Measurements from ENCODE around the gene CBX8. TPM values are rescaled to one million over a fixed set of nuclear protein-coding genes. Genes with fewer than 3 reads are reported as not detected.
A peak's percentile ranks its signal among the peaks of the same experiment; 100 is the strongest.

Gene CBX8
- total and polyA plus RNA-seq, 2 of the 13 experiments (the other 11 are each of a cell fraction or from before 2014, with no cell fraction given) = 0.34 to 12.6 TPM

- TF ChIP-seq ZNF44 (CRISPR knock-in tag; IDR thresholded peaks at IDR 0.05) (0 out of 2 replicates have a peak, but pooled peaks have one; percentile 78), NR2F2 (IDR thresholded peaks at IDR 0.05; ENCODE audit: borderline replicate concordance, low read depth) (no peak), ZNF710 (CRISPR knock-in tag; IDR thresholded peaks at IDR 0.05; ENCODE audit: borderline replicate concordance) (no peak; the same call in 1 of the 2 replicates), ZFY (CRISPR knock-in tag; IDR thresholded peaks at IDR 0.05) (0 out of 2 replicates have a peak, but pooled peaks have one; percentile 34), ETV5 (CRISPR knock-in tag; IDR thresholded peaks at IDR 0.05; ENCODE audit: borderline replicate concordance) (no peak; the same call in 1 of the 2 replicates), ZNF574 (CRISPR knock-in tag; IDR thresholded peaks at IDR 0.05) (peak; percentile 34; the same call in 1 of the 2 replicates), ONECUT2 (CRISPR knock-in tag; IDR thresholded peaks at IDR 0.05) (no peak), HDAC6 (IDR thresholded peaks at IDR 0.05; ENCODE audit: low read depth, low read length) (no peak), ZNF83 (CRISPR knock-in tag; IDR thresholded peaks at IDR 0.05; ENCODE audit: borderline replicate concordance) (peak; percentile 65; the same call in 1 of the 2 replicates), KMT2B (CRISPR knock-in tag; IDR thresholded peaks at IDR 0.05) (0 out of 2 replicates have a peak, but pooled peaks have one; percentile 23), HNRNPUL1 (IDR thresholded peaks at IDR 0.05; ENCODE audit: low read depth, low read length) (no peak), IKZF4 (CRISPR knock-in tag; IDR thresholded peaks at IDR 0.05; ENCODE audit: borderline replicate concordance, low read depth, not compliant biosample characterization) (no peak), ELF3 (CRISPR knock-in tag; IDR thresholded peaks at IDR 0.05) (peak; percentile 49; the same call in 1 of the 2 replicates), NONO (IDR thresholded peaks at IDR 0.05) (no peak), NONO (CRISPR knock-in tag; conservative IDR thresholded peaks at IDR 0.05) (no peak), FOXA3 (CRISPR knock-in tag; IDR thresholded peaks at IDR 0.05) (peak; percentile 28; the same call in 1 of the 2 replicates), ZNF281 (CRISPR knock-in tag; IDR thresholded peaks at IDR 0.05; ENCODE audit: borderline replicate concordance) (no peak), RAD21 (CRISPR knock-in tag; IDR thresholded peaks at IDR 0.05) (no peak; the same call in none of the 2 replicates), ZNF382 (CRISPR knock-in tag; IDR thresholded peaks at IDR 0.05; ENCODE audit: borderline replicate concordance) (no peak), ZSCAN9 (CRISPR knock-in tag; IDR thresholded peaks at IDR 0.05; ENCODE audit: borderline replicate concordance) (no peak), SKI (IDR thresholded peaks at IDR 0.05; ENCODE audit: partially characterized antibody) (no peak), ZNF510 (CRISPR knock-in tag; IDR thresholded peaks at IDR 0.05; ENCODE audit: low read depth) (0 out of 2 replicates have a peak, but pooled peaks have one; percentile 32)
These were observed 12.1 kb upstream of the CBX8 start (continued) for GRCh38 chr17:79808763-79809529.

All from HepG2 (cell line).